Measurements from ENCODE around the gene LSM5. TPM values are rescaled to one million over a fixed set of nuclear protein-coding genes. Genes with fewer than 3 reads are reported as not detected.

LSM5 gene
- 181 and 372 TPM in 2 replicates for total RNA-seq (2014; rRNA removed; shearing (Covaris generic))

- DNase-seq (ENCODE audit: low spot score) = peak; percentile 97
These were observed at the start of gene LSM5 for GRCh38 chr7:32490127-32490796. Gene LSM5 (minus strand): TSS chr7:32490380. CDS start chr7:32490365, 15 bp downstream.

- no peak for DNase-seq (ENCODE audit: low spot score)
These were observed 49.2 kb upstream of the LSM5 start for GRCh38 chr7:32539366-32539765.

GRCh38 chr7:32537760-32538159, 47.6 kb upstream of the LSM5 start:
- DNase-seq (ENCODE audit: low spot score) = no peak

- DNase-seq (ENCODE audit: low spot score) = peak; percentile 85
These were observed 46.4 kb upstream of the LSM5 start for GRCh38 chr7:32536585-32536984.

GRCh38 chr7:32536016-32536415, 45.8 kb upstream of the LSM5 start:
- DNase-seq (ENCODE audit: low spot score) = no peak

GRCh38 chr7:32535162-32535702, 45.1 kb upstream of the LSM5 start:
- no peak for DNase-seq (ENCODE audit: low spot score)

- DNase-seq (ENCODE audit: low spot score) = no peak
These were observed 43.3 kb upstream of the LSM5 start for GRCh38 chr7:32533276-32534029.

- no peak for DNase-seq (ENCODE audit: low spot score)
These were observed 42.5 kb upstream of the LSM5 start for GRCh38 chr7:32532716-32533115.

GRCh38 chr7:32532086-32532485, 41.9 kb upstream of the LSM5 start:
- DNase-seq (ENCODE audit: low spot score) = no peak

GRCh38 chr7:32531402-32531801, 41.2 kb upstream of the LSM5 start:
- DNase-seq (ENCODE audit: low spot score) = no peak

GRCh38 chr7:32525839-32526238, 35.7 kb upstream of the LSM5 start:
- DNase-seq (ENCODE audit: low spot score) = no peak

- DNase-seq (ENCODE audit: low spot score) = no peak
These were observed 34.5 kb upstream of the LSM5 start for GRCh38 chr7:32524631-32525030.

GRCh38 chr7:32522746-32523530, 32.8 kb upstream of the LSM5 start:
- no peak for DNase-seq (ENCODE audit: low spot score)

GRCh38 chr7:32519763-32520162, 29.6 kb upstream of the LSM5 start:
- DNase-seq (ENCODE audit: low spot score) = no peak

GRCh38 chr7:32518534-32519140, 28.5 kb upstream of the LSM5 start:
- DNase-seq (ENCODE audit: low spot score) = peak; percentile 72

- DNase-seq (ENCODE audit: low spot score) = no peak
These were observed 26.4 kb upstream of the LSM5 start for GRCh38 chr7:32516551-32517100.

- DNase-seq (ENCODE audit: low spot score) = no peak
These were observed 25.8 kb upstream of the LSM5 start for GRCh38 chr7:32515890-32516550.

- DNase-seq (ENCODE audit: low spot score) = no peak
These were observed 23.0 kb upstream of the LSM5 start for GRCh38 chr7:32513210-32513609.

- no peak for DNase-seq (ENCODE audit: low spot score)
These were observed 21.6 kb upstream of the LSM5 start for GRCh38 chr7:32511791-32512190.

- DNase-seq (ENCODE audit: low spot score) = peak; percentile 50
These were observed 17.2 kb upstream of the LSM5 start for GRCh38 chr7:32507414-32507813.
